GM19351 (cell line): ENCODE measurements around the gene ELAVL2.

Experiments
- ATAC-seq: cut with Tn5 transposase; IDR thresholded peaks from one replicate; pipeline ENCODE4 v1.9.1; 2021; ENCODE audit warnings: mild to moderate bottlenecking, moderate library complexity; ENCODE audit not compliant: unreplicated experiment

The ELAVL2 gene

DNA sequence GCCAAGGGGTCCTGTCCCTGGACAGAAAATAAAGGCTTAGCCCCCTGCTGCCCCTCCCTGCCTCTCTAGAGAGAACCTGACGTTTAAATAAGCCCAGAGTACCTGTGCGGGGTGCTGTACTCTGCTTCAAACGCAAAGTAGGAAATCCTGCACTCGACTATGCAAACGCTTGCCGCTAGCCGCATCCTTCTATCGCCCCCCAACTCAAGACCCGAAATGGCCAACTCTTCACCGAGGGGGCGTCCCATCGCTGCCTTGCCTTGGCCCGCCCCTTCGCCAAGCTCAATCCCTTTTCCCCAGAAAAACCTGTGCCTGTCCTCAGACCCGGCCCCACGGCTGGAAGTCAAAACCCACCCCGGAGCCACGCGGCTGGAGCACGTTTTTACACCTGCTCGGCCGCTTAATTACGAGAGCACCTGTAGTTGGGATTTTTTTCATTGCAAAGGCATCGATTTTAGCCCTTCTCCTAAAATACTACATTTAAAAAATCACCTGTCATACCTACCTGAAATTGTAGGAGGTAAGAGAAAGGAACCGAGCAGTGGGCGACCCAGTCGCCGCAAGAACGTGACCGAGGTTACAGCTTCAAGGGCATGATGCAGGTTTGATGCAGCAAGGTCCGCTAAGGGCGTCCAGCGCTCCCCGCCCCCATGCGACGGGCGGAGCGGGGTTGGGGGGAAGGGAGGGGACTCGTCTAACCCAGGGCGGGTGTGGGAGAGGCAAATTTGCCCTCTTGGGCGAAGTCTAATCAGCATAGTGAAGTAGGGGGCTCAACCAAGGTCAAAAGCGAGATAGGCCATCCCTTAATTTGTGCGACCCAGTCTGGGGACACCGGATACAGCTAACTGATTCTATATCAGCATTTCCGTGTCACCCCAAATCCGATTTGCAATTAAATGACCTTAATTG, 3.5 kb downstream of the ELAVL2 start:
- no peak for ATAC-seq

DNA sequence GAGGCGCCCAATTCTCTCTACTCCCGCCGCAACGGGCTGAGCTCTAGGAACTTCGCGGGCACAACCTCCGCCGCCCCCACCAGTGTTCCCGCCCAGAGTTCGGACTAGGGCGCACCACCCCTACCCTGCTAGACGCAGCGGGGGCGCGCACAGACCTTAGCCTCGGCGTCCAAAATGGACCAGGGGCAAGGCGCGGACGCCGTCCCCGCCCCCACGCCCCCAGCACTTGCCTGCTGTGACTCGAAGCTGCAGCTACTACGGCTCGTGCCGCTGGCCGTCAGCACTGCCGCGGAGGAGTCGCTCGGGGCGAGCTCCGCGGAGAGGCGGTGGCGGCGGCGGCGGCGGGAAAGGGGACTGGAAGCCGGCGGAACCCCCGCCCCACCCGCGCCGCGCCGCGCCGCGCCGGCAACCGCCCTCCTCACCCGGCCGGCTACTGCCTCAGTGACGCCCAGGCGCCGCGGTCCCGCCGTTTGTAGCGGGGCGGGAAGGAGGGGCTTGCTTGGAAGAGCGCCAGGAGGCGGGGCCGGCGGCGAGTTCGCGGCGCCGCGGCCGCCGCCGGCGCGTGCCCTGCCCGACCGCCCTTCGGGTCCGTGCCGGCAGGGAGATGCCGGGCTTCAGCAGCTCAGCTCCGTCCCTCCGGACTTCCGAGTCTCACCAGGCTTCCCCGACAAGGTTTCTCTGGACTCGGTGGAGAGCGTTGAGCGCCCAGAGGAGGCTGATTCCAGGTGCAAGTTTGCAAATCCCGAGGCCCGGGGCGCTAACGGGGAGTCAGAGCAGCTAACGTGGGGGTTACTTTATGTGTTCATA, 4.5 kb downstream of the ELAVL2 start:
- ATAC-seq, result no peak

DNA sequence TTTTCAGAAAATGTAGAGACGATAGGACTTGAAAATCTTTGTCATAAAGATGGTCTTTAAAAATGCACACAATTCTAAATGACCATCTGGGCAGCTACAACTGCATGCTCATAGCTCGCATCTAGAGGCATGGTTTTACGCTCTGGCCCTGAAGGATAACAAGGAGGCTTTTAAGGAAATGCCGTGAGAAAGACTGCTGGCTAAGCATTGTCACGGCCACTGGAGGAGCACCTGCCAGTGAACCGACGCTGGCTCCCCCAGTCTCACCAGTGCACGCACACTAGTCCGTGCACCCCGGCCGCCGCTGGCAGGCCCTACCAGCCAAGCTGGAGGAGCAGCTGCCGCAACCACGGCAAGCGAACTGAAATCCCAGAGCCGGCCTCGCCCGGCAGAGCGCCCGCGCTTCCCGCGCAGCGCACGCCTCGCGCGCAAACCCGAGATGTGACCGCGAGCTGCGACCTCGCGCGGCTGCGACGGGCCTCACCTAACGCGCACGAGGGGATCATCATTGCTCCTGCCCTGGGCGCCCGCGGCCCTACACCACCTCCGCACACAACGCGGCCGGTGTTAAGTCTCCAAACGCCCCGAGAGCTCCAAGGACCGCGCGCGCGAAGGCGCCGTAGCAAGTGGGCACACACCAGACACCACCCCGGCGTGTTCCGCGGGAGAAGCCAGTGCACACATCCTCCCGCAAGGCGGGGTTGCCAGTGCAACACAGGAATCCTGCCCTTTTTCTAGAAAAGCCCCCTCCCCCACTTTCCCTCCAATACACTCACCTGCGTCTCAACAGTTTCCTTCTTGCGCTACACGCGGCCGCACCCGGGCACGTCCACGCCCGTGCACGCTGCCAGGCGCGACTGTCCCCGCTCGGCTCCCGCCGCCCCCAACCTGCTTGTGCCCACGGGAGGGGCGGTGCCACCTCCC, 5.3 kb downstream of the ELAVL2 start:
- ATAC-seq, result no peak

DNA sequence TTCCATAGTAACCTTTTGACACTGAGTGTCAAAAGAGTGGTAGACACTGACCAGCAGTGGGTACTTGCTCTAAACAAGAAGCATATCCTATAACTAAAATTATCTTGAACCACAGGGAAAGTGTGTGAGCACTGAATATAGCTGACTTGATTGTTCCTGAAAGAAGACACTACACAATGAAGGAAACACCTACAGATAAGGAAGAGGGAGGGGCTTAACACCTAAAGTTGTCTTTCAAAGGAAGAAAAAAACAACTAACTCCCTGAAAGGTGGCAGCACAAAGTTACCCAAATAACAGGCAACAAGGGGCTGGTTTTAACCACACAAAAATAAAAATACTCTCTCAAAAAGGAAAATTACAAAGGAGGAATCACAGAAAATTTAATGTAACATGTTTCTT, 6.6 kb downstream of the ELAVL2 start:
- ATAC-seq, result no peak

DNA sequence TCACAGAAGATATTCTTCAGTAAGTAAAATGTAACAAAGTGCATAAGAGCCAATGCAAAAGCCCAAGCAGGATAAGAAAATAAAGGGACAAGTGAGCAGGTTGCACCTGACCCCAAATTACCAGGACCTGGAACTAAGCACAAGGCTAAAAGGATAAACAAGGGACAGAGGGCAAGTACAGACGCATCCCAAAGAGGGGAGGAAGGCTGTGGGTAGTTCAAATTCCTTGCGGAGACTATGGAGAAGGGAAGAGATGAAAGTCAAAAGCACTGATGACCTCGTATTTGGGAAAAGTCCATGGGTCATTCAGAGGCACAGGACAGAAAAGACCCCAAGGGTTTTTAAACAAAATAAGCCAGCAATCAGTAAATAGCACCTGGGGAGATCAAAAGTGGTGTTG, 11.8 kb downstream of the ELAVL2 start:
- ATAC-seq, result no peak

DNA sequence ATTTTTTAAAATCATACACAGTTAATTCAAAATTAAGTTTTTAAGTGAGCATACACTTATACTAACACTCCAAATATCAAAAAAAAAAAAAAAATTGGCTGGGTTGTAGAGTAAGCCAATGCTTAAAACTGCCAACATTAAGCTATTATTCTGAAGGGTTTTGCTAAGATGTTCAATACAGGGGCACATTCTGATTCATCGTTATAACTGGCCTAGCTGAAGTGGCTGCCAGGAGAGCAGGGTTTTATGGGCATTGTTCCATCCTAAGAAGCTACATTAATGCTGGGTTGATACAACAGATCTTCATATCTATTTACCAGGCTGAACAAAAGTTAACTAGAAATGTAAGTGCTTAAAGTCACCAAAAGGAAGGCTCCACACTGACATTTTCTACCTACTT, 13.4 kb downstream of the ELAVL2 start:
- ATAC-seq, result no peak

DNA sequence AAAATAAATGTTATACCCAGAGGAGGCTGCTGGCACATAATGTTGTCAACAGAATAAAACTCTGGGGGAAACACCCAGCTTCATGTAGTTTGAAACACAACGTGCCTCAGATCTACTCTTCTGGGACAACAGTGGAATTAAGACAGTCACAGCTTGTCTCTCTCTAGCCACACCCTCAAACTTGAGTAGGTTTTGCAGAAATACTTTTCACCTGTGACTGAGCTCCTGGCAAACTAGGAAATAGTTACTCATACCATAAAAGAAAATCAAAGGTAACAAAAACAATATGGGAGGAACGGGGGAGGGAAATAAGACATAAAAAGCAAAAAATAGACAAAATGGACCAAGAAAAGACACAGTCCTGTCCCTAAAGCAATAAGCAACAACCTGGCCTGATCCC, 14.4 kb downstream of the ELAVL2 start:
- no peak for ATAC-seq

DNA sequence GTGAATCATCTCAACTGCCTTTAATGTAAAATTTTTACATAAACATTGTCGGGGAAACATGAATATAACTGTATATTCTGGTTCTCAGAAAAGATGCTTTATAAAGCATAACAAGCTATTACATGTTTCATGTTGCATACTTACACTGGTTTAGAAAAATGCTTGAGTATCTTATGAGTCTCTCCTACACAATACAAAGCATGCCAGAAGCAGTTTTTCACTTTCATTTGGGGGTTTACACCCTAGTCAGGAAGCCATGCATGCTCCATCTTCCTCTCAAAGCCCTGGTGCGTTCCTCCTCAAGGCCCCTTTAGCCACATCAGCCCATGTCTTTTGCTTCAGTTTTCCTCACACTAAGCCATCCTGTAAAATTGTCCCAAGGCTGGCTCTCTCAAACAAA, 22.8 kb downstream of the ELAVL2 start:
- ATAC-seq, result no peak

DNA sequence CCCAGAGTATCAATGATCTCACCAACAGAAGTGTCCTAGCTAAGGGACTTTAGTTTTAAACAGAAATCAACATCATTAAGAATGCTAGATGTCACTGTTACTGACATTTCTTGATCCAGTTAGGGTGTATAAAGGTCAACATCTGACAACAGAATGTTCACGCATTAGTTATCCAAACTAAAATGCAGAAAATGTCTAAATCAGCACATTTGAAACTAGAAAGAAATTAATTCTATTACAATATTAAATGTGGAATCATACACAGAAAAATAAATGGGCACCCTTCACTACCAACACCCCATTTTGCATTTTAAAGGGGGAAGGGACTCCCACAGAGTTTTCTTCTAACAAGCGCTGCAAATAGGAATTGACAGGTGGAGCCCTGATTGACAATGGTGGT, 24.5 kb downstream of the ELAVL2 start:
- ATAC-seq, result no peak

DNA sequence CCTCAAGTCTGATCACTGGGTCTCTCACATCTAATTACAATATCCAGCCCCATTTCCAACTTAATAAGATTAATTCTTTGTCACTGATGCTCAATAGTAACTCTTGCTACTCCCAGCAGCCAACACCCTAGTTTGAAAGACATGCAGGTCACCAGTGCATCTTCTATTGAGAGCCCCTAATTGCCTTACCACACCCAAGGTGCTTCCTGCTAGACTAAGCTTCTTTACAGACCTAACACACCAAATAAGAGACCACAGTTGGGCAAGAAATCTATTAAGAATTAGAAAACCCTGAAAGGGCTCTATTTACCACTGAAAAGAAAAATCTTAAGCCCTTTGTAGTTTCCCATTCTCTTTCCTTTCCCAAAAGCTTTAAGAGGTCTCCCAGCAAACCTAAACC, 26.5 kb downstream of the ELAVL2 start:
- no peak for ATAC-seq

DNA sequence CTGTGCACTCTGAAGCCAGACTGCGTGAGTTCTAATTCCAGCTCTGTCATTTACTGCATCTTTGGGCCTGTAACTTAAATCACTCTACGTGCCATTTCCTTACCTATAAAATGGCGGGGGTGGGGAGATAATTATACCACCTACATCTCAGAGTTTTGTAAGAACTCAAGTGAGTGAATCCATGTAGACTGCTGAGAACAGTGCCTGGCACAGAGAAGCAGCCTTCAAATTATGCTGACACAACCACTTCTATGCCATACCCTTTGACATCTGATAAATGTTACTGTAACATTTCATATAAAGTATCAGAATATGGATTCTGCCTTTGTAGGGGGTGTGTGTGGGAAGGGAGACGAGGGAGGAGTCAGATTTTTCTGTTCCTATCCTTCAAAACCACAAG, 27.7 kb downstream of the ELAVL2 start:
- no peak for ATAC-seq

DNA sequence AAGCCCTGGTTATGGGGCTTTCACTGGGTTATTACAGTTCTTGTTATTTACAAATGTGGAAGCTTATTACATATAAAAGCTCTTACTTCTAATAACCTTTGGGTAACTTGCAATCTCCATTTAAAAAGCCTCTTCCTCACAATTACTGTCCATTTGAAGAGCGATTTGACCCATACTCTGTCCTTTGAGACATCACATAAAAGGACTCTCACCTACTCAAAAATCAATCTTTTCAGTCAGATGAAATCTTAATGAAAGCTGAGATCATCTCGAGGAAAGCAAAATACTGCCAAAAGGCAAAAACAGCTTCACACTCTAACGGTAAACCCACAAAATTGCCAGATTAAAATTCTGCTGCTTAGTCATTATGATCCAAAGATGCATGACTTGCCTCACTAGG, 29.8 kb downstream of the ELAVL2 start:
- ATAC-seq, result no peak

DNA sequence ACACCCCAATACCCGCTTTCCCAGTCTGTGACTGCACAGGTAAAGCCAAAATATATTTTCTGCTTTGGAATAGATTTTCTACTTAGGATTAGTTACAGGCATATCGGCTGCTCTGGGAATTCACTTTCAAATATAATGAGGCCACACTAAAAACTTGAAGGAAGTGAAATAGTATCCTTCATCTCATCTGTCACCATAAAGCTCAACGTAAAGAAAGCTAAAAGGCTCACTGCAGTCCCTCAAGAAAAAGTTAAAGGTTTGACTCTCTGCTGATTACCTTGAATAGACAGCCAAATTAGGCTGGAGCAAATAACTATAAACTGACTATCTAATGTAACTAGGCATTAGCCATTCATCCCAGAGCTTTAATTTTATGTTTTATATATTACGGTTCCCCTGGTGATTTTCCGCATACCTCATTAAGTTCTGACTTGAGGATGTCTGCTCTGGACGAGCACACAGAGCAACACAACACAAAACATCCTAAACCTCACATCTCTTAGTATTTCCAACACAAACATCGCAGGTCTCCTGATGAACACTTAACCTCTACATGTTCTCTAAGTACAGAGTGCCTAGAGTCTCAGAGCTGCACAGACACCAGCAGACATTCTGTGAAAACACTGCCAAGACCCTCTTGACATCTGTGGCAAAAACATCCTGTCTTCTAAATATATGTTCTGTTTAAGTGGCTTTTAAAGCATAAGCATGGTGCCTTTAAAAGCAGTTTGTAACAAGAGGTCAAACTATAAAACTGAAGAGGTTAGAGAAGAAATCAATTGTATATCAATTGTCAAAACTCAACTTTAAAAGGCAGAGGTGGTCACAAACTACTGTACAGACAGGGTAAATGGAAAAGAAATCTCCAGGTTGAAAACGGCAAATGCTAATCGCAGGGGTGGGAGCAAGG, 35.4 kb downstream of the ELAVL2 start:
- ATAC-seq, result no peak

DNA sequence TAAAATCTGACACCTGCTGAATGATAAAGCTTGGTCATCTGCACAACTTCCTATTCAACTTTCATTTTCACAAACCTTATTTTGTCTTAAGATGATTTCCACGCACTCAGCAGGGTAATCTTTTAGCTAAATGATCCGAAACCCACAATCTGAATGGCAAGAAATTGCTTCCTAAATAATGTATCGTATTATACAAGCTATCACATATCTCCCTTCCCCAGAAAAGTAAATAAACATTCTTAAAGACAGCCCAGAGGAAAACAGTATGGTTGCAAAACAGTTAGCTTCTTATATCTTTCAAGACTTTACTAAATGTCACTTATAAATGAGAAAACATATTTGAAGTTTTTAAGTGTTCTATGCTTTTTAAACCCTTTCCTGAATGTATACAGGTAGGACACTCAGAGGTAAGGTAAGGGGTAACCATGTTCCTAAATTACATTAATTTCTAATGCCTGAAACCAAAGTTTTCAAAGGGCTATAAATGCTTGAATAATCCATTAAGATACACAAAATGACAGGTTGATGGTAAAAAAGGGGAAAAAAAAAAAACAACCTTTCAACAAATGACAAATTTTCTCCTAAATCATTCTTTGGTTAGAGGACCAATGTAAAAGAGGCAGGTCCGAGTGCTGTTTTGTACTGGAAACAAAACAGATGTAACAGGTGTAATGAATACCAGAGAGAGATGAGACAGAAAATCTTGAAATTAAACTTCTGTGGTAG, 36.3 kb downstream of the ELAVL2 start:
- no peak for ATAC-seq

DNA sequence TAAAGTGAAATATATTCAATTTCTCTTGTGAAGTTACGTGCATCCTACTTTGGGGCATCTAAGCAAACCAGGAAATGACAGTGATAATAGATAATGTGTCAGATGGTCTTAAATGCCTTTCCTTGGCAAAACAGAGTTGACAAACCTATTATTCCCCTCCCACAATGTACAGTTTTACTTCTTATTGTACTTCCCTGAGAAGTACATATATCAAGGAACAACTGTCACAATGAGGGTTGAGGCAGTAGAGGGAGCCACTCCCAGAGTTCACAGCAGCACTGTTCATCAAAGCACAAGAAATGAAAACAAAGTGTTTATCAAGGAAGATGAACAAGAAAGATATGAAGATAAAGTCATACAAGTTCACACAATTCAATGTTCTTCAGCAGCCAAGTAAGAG, 41.1 kb downstream of the ELAVL2 start:
- no peak for ATAC-seq

DNA sequence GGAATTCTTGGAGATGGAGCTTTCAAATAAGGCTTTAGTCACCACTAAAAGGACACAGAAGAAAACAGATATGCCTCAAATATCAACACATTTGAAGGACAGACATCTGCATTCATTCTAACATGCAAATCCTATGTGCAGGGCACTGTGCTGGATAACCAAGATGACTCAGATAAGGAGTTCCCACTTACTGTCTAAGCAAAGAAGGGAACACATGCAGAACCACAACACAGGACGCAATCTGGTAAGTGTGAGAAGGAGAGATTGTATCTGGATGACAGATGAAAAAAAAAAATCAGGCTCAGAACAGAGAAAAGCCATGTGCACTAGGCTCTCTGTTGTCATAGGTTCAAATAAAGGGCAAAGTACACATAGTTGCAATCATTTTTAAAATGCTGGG, 42.5 kb downstream of the ELAVL2 start:
- no peak for ATAC-seq

DNA sequence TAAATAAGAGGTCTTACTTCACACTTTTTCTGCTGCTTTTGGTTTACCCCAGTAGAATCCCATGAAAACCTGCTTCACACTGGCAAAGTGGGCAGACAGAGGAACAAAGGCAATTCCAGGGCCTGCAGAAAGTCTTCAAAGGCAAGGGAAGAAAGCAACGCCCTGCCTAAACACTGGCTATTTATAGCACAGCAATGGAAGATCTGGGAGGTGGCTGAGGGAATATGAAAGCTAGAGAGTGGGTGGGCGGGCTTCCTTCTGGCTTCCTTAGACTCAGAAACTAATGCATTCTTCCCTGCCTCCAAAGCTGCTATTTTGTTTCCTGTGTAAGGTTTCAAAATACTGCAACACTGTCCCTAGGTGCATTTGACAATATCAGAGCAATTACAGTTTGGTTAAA, 46.8 kb downstream of the ELAVL2 start:
- no peak for ATAC-seq

DNA sequence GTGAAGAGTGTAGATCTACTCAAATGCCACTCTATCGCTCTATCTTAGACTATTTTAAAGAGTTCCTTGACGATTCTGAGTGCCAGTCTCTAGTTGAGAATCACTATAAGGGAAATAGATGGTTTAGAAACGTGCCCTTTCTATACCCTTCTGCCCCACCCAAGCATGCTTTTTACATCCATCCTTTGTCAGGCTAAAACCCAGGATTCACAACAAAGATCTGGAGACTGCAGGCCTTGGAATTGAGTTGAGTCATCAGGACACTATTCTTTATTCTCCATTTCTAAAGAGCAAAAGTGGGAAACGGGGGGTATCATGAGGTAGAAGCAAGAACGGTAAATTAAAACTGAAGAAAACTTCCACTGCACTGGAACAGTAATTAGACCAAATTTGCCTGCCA, 48.7 kb downstream of the ELAVL2 start:
- ATAC-seq, result no peak

DNA sequence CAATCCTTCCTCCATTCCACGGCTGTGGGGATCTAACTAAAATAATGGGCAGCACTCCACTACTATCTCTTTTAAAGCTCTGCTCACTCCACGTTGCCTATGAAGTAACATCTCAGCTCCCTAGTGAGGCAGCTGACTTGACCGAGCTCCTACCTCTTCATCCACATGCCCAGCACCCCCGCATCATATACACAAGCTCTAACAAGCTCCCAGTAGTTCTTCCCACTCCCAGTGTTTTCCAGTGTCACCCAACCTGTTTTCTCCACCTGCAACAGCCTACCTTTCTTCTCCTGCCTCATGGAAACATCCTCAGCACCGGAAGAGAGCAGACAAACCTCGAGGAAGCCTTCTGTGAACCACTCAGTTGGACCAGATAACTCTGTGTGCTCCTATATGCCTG, 50.5 kb downstream of the ELAVL2 start:
- ATAC-seq, result no peak
